HCT116 (cell line): Measurements from ENCODE around the gene INSL4. TPM values are rescaled to one million over a fixed set of nuclear protein-coding genes. Genes with fewer than 3 reads are reported as not detected.

Experiments
- ATAC-seq: fragments of 200-7000 bp; cut with Tn5 transposase; 2 replicates; pipeline ENCODE4 v1.9.1; 2020; ENCODE audit warnings: mild to moderate bottlenecking, moderate library complexity
- BruUV-seq: library from RNA; stranded (reverse); fragments of 400-500 nt; replicated peaks from 2 replicates; lab custom pipeline; 2021; lab: Mats Ljungman, UMichigan
- CTCF ChIA-PET: fragments of 300-600 bp; sonication (Branson Sonifier 250); formaldehyde crosslinking; loops from one replicate; lab custom pipeline; 2021; ENCODE audit warnings: antibody characterized with exemption; lab: Charles Lee
- POLR2A ChIA-PET: fragments of 300-600, 350-600 bp; sonication (Branson Sonifier 250); formaldehyde crosslinking; loops from one replicate; lab custom pipeline; 2021; ENCODE audit warnings: antibody characterized with exemption; lab: Charles Lee
- RAD21 ChIA-PET, 2 experiments: fragments of 300-600 bp; sonication (Branson Sonifier 250); formaldehyde crosslinking; loops; one replicate each; lab custom pipeline; 2023; ENCODE audit warnings: low total read pairs in 2 of 2; ENCODE audit not compliant: uncharacterized antibody in 2 of 2, unreplicated experiment in 2 of 2, low non-redundant PET in 1 of 2; lab: Charles Lee
- DNase-seq: peaks from one replicate; pipeline ENCODE4 v3.0.0-alpha.2; 2010; ENCODE audit warnings: low read depth, low spot score
- H2AFZ ChIP-seq: fragments of 200-600 bp; shearing (Covaris generic), sonication (generic); 2 replicates; pipeline ENCODE4 v1.6.1; 2017; ENCODE audit warnings: low read depth, mixed run types, mixed read lengths, antibody characterized with exemption, low read length; ENCODE audit not compliant: poor library complexity, severe bottlenecking
- H3K27ac ChIP-seq: 2 replicates; pipeline ENCODE4 v1.5.1; 2012; ENCODE audit warnings: low read depth, low read length
- H3K27me3 ChIP-seq: fragments of 200-600 bp; sonication (generic); 2 replicates; pipeline ENCODE4 v1.6.1; 2016; ENCODE audit warnings: mixed run types, low read length, mixed read lengths; ENCODE audit not compliant: insufficient read depth
- H3K36me3 ChIP-seq, 2 experiments: fragments of 200-500 bp in 1 of 2; fragments of 200-600 bp in 1 of 2; sonication (Bioruptor generic) in 1 of 2; sonication (generic) in 1 of 2; 2 replicates each; pipeline versions ENCODE4 v1.5.1 to v1.6.1; 2014 to 2016; ENCODE audit warnings: low read length in 2 of 2, inconsistent platforms in 1 of 2, mixed read lengths in 1 of 2, mixed run types in 1 of 2; ENCODE audit not compliant: insufficient read depth in 2 of 2, control insufficient read depth in 1 of 2
- H3K4me1 ChIP-seq, 2 experiments: fragments of 200-600 bp in 1 of 2; sonication (generic) in 1 of 2; 2 replicates each; pipeline versions ENCODE4 v1.5.1 to v1.6.1; 2012 to 2017; ENCODE audit warnings: low read length in 2 of 2, inconsistent platforms in 1 of 2, mild to moderate bottlenecking in 1 of 2, mixed read lengths in 1 of 2, mixed run types in 1 of 2, moderate library complexity in 1 of 2; ENCODE audit not compliant: insufficient read depth in 2 of 2, control insufficient read depth in 1 of 2
- H3K4me2 ChIP-seq: fragments of 200-600 bp; sonication (generic); 2 replicates; pipeline ENCODE4 v1.6.1; 2017; ENCODE audit warnings: mixed run types, low read length, mixed read lengths
- H3K4me3 ChIP-seq, 2 experiments: fragments of 200-600 bp in 1 of 2; sonication (generic) in 1 of 2; replicated peaks in 1 of 2; 2 replicates each; pipeline ENCODE4 v1.5.1; 2011 to 2016; ENCODE audit warnings: low read length in 2 of 2, control low read depth in 1 of 2, low read depth in 1 of 2, mild to moderate bottlenecking in 1 of 2, mixed read lengths in 1 of 2, mixed run types in 1 of 2
- H3K79me2 ChIP-seq: fragments of 200-600 bp; sonication (generic); 2 replicates; pipeline ENCODE4 v1.6.1; 2017; ENCODE audit warnings: mild to moderate bottlenecking, mixed run types, low read length, moderate library complexity, mixed read lengths; ENCODE audit not compliant: insufficient read depth
- H3K9ac ChIP-seq: fragments of 200-600 bp; sonication (generic); 2 replicates; pipeline ENCODE4 v1.6.1; 2016; ENCODE audit warnings: low read length, mixed read lengths
- H3K9me2 ChIP-seq: fragments of 200-600 bp; sonication (generic), shearing (Covaris generic); 2 replicates; pipeline ENCODE4 v1.6.1; 2017; ENCODE audit warnings: mixed run types, mild to moderate bottlenecking, moderate library complexity; ENCODE audit not compliant: insufficient read depth
- H3K9me3 ChIP-seq, 2 experiments: fragments of 200-500 bp in 1 of 2; fragments of 200-600 bp in 1 of 2; sonication (Bioruptor generic) in 1 of 2; sonication (generic) in 1 of 2; 2 replicates each; pipeline ENCODE4 v1.6.1; 2014 to 2017; ENCODE audit warnings: low read length in 2 of 2, mixed read lengths in 2 of 2, inconsistent platforms in 1 of 2, low read depth in 1 of 2, mild to moderate bottlenecking in 1 of 2, mixed run types in 1 of 2, moderate library complexity in 1 of 2; ENCODE audit not compliant: control insufficient read depth in 1 of 2, insufficient read depth in 1 of 2
- H4K20me1 ChIP-seq: fragments of 200-600 bp; sonication (generic), shearing (Covaris generic); 2 replicates; pipeline ENCODE4 v1.6.1; 2017; ENCODE audit warnings: mixed run types, mild to moderate bottlenecking, moderate library complexity; ENCODE audit not compliant: insufficient read depth
- CBX3 ChIP-seq: IDR thresholded peaks from 2 replicates; pipeline ENCODE4 v1.6.1; 2012; ENCODE audit warnings: low read depth
- CEBPB ChIP-seq: IDR thresholded peaks from 2 replicates; pipeline ENCODE4 v1.6.1; 2012; ENCODE audit warnings: low read depth
- EZH2 ChIP-seq: fragments of 200-600 bp; sonication (generic); IDR thresholded peaks from 2 replicates; pipeline ENCODE4 v1.6.1; 2017; ENCODE audit warnings: antibody characterized with exemption, mixed run types
- EZH2phosphoT487 ChIP-seq: fragments of 200-600 bp; IDR thresholded peaks from 2 replicates; pipeline ENCODE4 v1.6.1; 2018; ENCODE audit warnings: antibody characterized with exemption, borderline replicate concordance
- JUND ChIP-seq: IDR thresholded peaks from 2 replicates; pipeline ENCODE4 v1.6.1; 2012
- POLR2A ChIP-seq: IDR thresholded peaks from 2 replicates; pipeline ENCODE4 v1.7.0; 2011; ENCODE audit warnings: borderline replicate concordance; ENCODE audit not compliant: insufficient read depth, insufficient read length; ENCODE audit errors: extremely low read depth
- POLR2AphosphoS5 ChIP-seq: IDR thresholded peaks from 2 replicates; pipeline ENCODE4 v1.6.1; 2011; ENCODE audit warnings: mild to moderate bottlenecking, low read depth, low read length, moderate library complexity
- RAD21 ChIP-seq: IDR thresholded peaks from 2 replicates; pipeline ENCODE4 v1.6.1; 2012; ENCODE audit warnings: low read depth, mild to moderate bottlenecking
- SIN3A ChIP-seq: IDR thresholded peaks from 2 replicates; pipeline ENCODE4 v1.6.1; 2012; ENCODE audit warnings: low read depth
- SP1 ChIP-seq: IDR thresholded peaks from 2 replicates; pipeline ENCODE4 v1.6.1; 2012; ENCODE audit warnings: low read depth
- SRF ChIP-seq: IDR thresholded peaks from 2 replicates; pipeline ENCODE4 v1.6.1; 2012; ENCODE audit warnings: low read depth
- TCF7L2 ChIP-seq: IDR thresholded peaks from 2 replicates; pipeline ENCODE4 v1.7.0; 2011; ENCODE audit warnings: borderline replicate concordance, inconsistent platforms; ENCODE audit not compliant: insufficient read depth, insufficient read length; ENCODE audit errors: extremely low read depth
- intact Hi-C: fragments of 100-400 bp; cut with micrococcal nuclease; formaldehyde crosslinking; loops from 2 replicates; pipeline ENCODE4 v1.10.0; 2022
- total RNA-seq: library from RNA; stranded (reverse); gene quantifications from one replicate; pipeline ENCODE4 v1.2.1, GENCODE V29; 2021; ENCODE audit not compliant: unreplicated experiment
- TF ChIP-seq, protein P1 (sequence below): IDR thresholded peaks from 2 replicates; pipeline ENCODE4 v1.6.1; 2012
- TF ChIP-seq, protein P2 (sequence below), 3 experiments: fragments of 200-600 bp in 1 of 3; sonication (generic) in 1 of 3; IDR thresholded peaks in 2 of 3; conservative IDR thresholded peaks in 1 of 3; 2 replicates each; pipeline ENCODE4 v1.5.1; 2012 to 2017; ENCODE audit warnings: low read depth in 2 of 3, low read length in 2 of 3, antibody characterized with exemption in 1 of 3, borderline replicate concordance in 1 of 3, control low read depth in 1 of 3, mild to moderate bottlenecking in 1 of 3, mixed read lengths in 1 of 3, mixed run types in 1 of 3, moderate library complexity in 1 of 3; ENCODE audit not compliant: insufficient read depth in 1 of 3
- TF ChIP-seq, protein P3 (sequence below): IDR thresholded peaks from 2 replicates; pipeline ENCODE4 v1.6.1; 2012; ENCODE audit warnings: low read depth

Gene INSL4
- total RNA-seq, 1 experiment from 2014 or later = not detected

DNA sequence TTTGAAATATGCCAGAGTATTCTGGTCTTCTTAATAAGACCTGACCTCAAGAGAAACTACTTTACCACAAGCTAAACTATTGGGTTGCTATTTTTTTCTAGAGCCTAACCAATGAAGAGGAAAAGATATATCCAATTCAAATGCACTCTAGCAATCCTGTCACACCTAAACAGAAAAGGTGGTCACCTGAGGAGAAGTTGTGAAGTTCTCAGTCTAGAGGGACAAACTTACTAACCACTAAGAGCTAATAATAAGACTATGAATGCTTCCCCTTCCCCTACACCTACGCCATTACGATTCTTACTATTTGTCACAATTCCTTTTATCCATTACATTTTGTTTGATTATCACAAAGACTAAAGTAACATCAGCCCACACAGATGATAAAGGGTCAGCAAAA, 43.6 kb downstream of the INSL4 start:
- H3K9me3 ChIP-seq = no peaks in the 10 kb centered on the region
- H3K27me3 ChIP-seq = no peaks in the 10 kb centered on the region
- no peak overlapping the region for H3K27ac ChIP-seq
- no peaks in the 10 kb centered on the region for H4K20me1 ChIP-seq
- no peak overlapping the region for H3K4me3 ChIP-seq
- H3K4me2 ChIP-seq = no peak overlapping the region
- no peak overlapping the region for H2AFZ ChIP-seq
- no peak overlapping the region for H3K9ac ChIP-seq
- no peaks in the 10 kb centered on the region for H3K4me1 ChIP-seq
- RAD21 ChIA-PET = no interaction called here
- POLR2A ChIA-PET = no interaction called here
- no peak for TF ChIP-seq SIN3A
- TF ChIP-seq RAD21 = no peak
- no peak for TF ChIP-seq CEBPB
- TF ChIP-seq, protein P1, sequence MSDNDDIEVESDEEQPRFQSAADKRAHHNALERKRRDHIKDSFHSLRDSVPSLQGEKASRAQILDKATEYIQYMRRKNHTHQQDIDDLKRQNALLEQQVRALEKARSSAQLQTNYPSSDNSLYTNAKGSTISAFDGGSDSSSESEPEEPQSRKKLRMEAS = no peak
- TF ChIP-seq EZH2 = no peak
- TF ChIP-seq SRF = no peak
- TF ChIP-seq, protein P2, sequence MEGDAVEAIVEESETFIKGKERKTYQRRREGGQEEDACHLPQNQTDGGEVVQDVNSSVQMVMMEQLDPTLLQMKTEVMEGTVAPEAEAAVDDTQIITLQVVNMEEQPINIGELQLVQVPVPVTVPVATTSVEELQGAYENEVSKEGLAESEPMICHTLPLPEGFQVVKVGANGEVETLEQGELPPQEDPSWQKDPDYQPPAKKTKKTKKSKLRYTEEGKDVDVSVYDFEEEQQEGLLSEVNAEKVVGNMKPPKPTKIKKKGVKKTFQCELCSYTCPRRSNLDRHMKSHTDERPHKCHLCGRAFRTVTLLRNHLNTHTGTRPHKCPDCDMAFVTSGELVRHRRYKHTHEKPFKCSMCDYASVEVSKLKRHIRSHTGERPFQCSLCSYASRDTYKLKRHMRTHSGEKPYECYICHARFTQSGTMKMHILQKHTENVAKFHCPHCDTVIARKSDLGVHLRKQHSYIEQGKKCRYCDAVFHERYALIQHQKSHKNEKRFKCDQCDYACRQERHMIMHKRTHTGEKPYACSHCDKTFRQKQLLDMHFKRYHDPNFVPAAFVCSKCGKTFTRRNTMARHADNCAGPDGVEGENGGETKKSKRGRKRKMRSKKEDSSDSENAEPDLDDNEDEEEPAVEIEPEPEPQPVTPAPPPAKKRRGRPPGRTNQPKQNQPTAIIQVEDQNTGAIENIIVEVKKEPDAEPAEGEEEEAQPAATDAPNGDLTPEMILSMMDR (IDR thresholded peaks at IDR 0.05 in 2 of 3, conservative IDR thresholded peaks at IDR 0.05 in 1 of 3; ENCODE audit: borderline replicate concordance in 1 of 3, insufficient read depth in 1 of 3, low read depth in 2 of 3, low read length in 2 of 3) = no peak
- no peak for TF ChIP-seq JUND
- no peak for TF ChIP-seq CBX3
- TF ChIP-seq, protein P3, sequence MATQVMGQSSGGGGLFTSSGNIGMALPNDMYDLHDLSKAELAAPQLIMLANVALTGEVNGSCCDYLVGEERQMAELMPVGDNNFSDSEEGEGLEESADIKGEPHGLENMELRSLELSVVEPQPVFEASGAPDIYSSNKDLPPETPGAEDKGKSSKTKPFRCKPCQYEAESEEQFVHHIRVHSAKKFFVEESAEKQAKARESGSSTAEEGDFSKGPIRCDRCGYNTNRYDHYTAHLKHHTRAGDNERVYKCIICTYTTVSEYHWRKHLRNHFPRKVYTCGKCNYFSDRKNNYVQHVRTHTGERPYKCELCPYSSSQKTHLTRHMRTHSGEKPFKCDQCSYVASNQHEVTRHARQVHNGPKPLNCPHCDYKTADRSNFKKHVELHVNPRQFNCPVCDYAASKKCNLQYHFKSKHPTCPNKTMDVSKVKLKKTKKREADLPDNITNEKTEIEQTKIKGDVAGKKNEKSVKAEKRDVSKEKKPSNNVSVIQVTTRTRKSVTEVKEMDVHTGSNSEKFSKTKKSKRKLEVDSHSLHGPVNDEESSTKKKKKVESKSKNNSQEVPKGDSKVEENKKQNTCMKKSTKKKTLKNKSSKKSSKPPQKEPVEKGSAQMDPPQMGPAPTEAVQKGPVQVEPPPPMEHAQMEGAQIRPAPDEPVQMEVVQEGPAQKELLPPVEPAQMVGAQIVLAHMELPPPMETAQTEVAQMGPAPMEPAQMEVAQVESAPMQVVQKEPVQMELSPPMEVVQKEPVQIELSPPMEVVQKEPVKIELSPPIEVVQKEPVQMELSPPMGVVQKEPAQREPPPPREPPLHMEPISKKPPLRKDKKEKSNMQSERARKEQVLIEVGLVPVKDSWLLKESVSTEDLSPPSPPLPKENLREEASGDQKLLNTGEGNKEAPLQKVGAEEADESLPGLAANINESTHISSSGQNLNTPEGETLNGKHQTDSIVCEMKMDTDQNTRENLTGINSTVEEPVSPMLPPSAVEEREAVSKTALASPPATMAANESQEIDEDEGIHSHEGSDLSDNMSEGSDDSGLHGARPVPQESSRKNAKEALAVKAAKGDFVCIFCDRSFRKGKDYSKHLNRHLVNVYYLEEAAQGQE = no peak
- TF ChIP-seq EZH2phosphoT487 = no peak
- TF ChIP-seq TCF7L2 = no peak
- no peak for TF ChIP-seq POLR2AphosphoS5
- no peak for TF ChIP-seq POLR2A
- TF ChIP-seq SP1 = no peak
- H3K9me2 ChIP-seq = no peaks in the 10 kb centered on the region
- DNase-seq (no peak), ATAC-seq (no peak)
- intact Hi-C loops = no loop called here
- no peaks in the 10 kb centered on the region for H3K79me2 ChIP-seq
- no peaks in the 10 kb centered on the region for H3K36me3 ChIP-seq
- no TSS peak for BruUV-seq
- CTCF ChIA-PET = interaction anchor here (1.8 kb wide), 1 partner anchor 9 kb away, joined by 6 read pairs; no protein-coding TSS in a partner anchor
